GM19035 (cell line): Measurements from ENCODE around the gene GRAMD2B.
A peak's percentile ranks its signal among the peaks of the same experiment; 100 is the strongest.
"Not testable (repeated sequence)": the region's sequence is repeated elsewhere in the genome, so short reads cannot be mapped to it uniquely, and the experiment has no call there.

Source experiments
- ATAC-seq: cut with Tn5 transposase; IDR thresholded peaks from one replicate; pipeline ENCODE4 v1.9.1; 2021; ENCODE audit not compliant: unreplicated experiment

GRAMD2B gene, protein sequence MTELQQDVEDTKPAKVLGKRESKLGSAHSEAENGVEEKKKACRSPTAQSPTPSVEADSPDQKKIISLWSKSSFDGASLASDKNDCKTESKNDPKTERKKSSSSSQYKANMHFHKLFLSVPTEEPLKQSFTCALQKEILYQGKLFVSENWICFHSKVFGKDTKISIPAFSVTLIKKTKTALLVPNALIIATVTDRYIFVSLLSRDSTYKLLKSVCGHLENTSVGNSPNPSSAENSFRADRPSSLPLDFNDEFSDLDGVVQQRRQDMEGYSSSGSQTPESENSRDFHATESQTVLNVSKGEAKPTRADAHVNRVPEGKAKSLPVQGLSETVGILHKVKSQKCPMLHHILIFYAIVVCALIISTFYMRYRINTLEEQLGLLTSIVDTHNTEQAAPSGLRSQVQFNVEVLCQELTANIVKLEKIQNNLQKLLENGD

GRCh38 chr5:126422994-126423788 is at the start of gene GRAMD2B:
Gene GRAMD2B, plus strand, starts transcription at chr5:126423409. Its CDS starts 198 bp downstream, at chr5:126423607.
- ATAC-seq: peak; percentile 85

- ATAC-seq: no peak
Measured at GRCh38 chr5:126374109-126374416, 49.1 kb upstream of the GRAMD2B start.

DNA sequence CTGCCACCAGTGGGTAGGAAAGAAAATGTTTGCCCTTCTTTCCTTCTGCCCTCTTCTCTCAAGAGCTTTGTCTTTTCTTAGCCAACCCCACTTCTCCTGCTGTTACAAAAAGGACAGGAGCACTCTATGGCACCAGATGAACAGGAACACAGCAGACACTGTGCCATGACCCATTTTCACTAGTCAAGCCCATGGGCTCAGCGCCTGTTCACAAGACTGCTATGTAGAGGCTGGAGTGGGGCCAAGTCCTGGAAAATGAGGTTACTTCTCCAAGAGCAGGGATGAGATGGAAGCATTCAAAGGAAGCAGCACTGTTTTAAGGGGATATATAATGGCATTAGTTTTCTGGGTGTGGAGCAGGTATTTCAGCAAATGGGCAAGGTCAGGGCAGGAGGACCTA is 46.8 kb upstream of the GRAMD2B start:
- ATAC-seq: no peak

- ATAC-seq: no peak
Measured at GRCh38 chr5:126377424-126377823, 45.8 kb upstream of the GRAMD2B start.

DNA sequence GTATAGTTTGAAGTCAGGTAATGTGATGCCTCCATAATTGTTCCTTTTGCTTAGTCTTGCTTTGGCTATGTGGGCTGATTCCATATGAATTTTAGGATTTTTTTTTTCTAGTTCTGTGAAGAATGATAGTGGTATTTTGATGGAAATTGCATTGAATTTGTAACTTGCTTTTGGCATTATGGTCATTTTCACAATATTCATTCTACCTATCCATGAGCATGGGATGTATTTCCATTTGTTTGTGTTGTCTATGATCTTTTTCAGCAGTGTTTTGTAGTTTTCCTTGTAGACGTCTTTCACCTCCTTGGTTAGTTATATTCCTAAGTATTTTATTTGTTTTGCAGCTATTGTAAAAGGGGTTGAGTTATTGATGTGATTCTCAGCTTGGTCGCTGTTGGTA is 42.9 kb upstream of the GRAMD2B start:
- not testable (repeated sequence) for ATAC-seq

- no peak for ATAC-seq
Measured at GRCh38 chr5:126383246-126383645, 40.0 kb upstream of the GRAMD2B start.

DNA sequence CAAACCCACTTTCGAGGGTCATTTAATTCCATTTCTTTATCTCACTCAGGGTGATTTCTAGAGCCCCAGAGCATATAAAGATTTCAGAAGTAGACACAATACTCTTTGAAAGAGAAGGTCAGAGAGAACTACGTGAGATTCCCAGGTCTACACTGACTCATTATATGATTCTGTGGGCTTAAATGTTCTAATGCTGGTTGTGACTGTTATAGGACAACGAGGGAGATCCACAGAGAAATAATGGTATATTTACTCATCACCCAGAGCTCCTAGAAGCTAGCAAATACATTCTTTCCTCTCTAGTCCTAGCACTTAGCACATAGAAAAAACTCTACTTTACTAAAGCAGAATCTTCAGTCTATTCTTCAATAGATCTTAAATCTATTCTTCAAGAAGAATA is 39.4 kb upstream of the GRAMD2B start:
- no peak for ATAC-seq

- ATAC-seq: no peak
Measured at GRCh38 chr5:126384985-126385384, 38.2 kb upstream of the GRAMD2B start.

- no peak for ATAC-seq
Measured at GRCh38 chr5:126385524-126386502, 37.4 kb upstream of the GRAMD2B start.

DNA sequence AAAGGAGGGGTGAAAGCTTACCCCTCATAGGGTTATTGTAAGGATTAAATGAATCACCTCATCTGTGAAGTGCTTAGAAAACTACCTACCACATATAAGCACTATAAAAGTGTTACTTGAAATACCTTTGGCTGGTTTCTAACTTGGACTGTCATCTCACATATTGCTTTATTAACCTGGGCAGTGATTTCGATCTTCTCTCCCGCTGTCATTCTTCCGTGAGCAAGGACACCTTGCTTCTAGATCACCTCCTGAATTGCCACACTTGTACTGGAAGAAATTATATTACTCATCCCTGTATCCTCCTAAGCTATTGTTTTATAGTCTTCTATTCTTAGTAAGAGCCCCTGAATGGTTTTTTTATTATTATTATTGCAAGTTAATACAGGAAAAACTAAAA is 34.0 kb upstream of the GRAMD2B start:
- no peak for ATAC-seq

- ATAC-seq: no peak
Measured at GRCh38 chr5:126390051-126390450, 33.2 kb upstream of the GRAMD2B start.

- no peak for ATAC-seq
Measured at GRCh38 chr5:126391386-126391785, 31.8 kb upstream of the GRAMD2B start.

GRCh38 chr5:126394211-126394788 is 28.9 kb upstream of the GRAMD2B start:
- ATAC-seq: no peak

DNA sequence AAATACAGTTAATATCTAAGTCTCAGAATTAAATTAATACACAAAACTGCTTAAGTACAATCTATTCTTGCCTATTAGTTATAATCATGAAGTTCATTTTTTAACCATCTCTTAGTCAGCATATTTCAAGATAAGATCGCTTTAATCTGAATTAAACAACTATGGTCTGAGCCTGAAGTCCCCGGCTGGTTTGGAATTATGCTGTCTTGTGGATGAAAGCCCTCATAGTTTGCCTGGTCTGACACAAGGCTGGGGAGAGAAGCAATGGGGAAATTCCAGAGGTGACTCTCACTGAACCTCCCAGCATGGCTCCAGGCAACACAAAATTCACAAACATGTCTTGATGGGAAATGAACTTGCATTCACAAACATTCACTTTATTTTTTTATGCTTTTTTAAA is 28.0 kb upstream of the GRAMD2B start:
- no peak for ATAC-seq

GRCh38 chr5:126395605-126396004 is 27.6 kb upstream of the GRAMD2B start:
- ATAC-seq: no peak

- not testable (repeated sequence) for ATAC-seq
Measured at GRCh38 chr5:126396721-126397120, 26.5 kb upstream of the GRAMD2B start.

- ATAC-seq: no peak
Measured at GRCh38 chr5:126398791-126399190, 24.4 kb upstream of the GRAMD2B start.

DNA sequence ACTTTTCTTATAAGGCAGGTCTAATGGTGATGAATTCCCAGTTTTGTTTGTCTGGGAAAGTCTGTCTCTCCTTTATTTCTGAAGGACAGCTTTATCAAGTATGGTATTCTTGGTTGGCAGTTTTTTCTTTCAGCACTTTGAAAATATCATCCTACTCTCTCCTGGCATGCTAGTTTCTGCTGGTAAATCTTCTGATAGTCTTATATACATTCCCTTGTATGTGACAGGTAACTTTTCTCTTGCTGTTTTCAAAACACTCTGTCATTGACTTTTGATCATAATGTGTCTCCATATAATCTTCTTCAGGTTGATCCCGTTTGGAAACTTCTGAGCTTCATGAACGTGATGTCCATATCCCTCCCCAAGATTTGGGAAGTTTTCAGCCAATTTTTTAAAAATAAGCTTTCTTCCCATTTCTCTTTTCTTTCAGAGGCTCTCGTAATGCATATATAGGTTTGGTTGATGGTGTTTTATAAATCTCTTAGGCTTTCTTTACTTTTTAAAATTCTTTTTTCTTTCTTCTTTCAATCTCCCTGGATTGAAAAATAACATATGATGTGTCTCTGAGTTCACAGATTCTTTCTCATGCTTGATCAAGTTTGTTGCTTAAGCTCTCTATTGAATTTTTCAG is 22.5 kb upstream of the GRAMD2B start:
- ATAC-seq: no peak

DNA sequence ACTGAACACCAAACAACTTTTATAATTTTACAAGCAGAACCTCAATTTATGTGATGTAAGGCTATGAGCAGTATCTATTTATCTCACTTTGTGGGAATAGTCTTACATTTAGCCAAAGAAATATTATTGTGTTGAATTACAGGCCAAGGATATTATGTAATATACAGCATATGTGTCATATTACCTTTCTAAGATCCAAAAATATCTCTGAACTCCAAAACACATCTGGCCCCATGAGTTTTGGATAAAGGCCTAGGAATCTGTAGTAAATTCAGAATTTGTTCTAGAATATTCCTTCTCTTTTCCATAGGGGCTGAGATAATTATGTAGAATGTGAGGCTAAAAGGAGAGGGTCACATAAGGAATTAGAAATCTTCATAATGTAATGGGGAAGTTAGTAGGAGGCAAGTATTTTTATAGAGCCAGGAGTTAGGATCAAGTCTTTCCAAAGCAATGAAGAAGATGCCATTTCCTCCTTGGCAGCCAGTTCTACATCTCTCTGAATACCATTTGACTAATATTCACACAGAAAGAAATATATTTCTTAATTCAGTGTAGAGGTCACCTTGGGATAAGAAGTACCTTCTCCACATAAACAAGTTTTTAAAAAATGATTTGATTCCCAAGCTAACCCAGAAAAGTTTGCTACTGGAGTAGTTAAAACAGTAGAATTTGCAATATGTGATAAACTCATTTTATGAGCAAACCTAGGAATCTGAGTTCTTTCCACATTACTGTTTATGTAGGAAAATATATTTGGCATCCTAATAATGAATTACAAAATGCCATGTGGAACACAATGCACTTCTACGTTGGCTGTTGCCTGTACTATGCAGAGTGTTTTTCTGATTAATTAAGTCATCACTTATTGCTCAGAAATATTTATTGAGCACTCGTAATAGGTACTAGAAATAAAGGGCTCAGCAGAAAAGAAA is 20.3 kb upstream of the GRAMD2B start:
- ATAC-seq: no peak
